Neural cell (in vitro differentiated cells): ENCODE measurements around the gene RNF13. TPM values are rescaled to one million over a fixed set of nuclear protein-coding genes. Genes with fewer than 3 reads are reported as not detected.

Source experiments
- H2AFZ ChIP-seq: fragments of 200-600, 300-800 bp; sonication (generic), shearing (Covaris generic); 2 replicates; pipeline ENCODE4 v1.6.0; 2014; ENCODE audit warnings: low read depth, mild to moderate bottlenecking, antibody characterized with exemption, low read length, moderate library complexity
- H3F3A ChIP-seq: fragments of 200-600 bp; shearing (Covaris generic); 2 replicates; pipeline ENCODE4 v1.6.1; 2016; ENCODE audit warnings: mild to moderate bottlenecking, moderate library complexity, mixed read lengths, antibody characterized with exemption, low read length; ENCODE audit not compliant: insufficient read depth, poor library complexity, severe bottlenecking
- H3K27ac ChIP-seq: fragments of 200-600, 300-800 bp; sonication (generic), shearing (Covaris generic); 2 replicates; pipeline ENCODE4 v1.5.1; 2014; ENCODE audit warnings: mild to moderate bottlenecking, low read length, moderate library complexity
- H3K27me3 ChIP-seq: fragments of 300-800, 200-600 bp; sonication (generic), shearing (Covaris generic); 2 replicates; pipeline ENCODE4 v1.6.0; 2014; ENCODE audit warnings: mild to moderate bottlenecking, low read depth, low read length, moderate library complexity; ENCODE audit not compliant: insufficient read depth
- H3K36me3 ChIP-seq: fragments of 300-800, 200-600 bp; sonication (generic), shearing (Covaris generic); 2 replicates; pipeline ENCODE4 v1.5.1; 2014; ENCODE audit warnings: mild to moderate bottlenecking, antibody characterized with exemption, low read length, moderate library complexity; ENCODE audit not compliant: insufficient read depth
- H3K4me2 ChIP-seq: fragments of 300-800, 200-600 bp; sonication (generic), shearing (Covaris generic); 2 replicates; pipeline ENCODE4 v1.6.0; 2014; ENCODE audit warnings: mild to moderate bottlenecking, low read length
- H3K4me3 ChIP-seq: fragments of 300-800, 200-600 bp; sonication (generic), shearing (Covaris generic); 2 replicates; pipeline ENCODE4 v1.5.1; 2014; ENCODE audit warnings: mild to moderate bottlenecking, low read length, moderate library complexity
- H3K79me2 ChIP-seq: fragments of 200-600 bp; shearing (Covaris generic); replicated peaks from 2 replicates; pipeline ENCODE4 v1.6.0; 2014; ENCODE audit warnings: mild to moderate bottlenecking, low read length, moderate library complexity; ENCODE audit not compliant: insufficient read depth
- H3K9ac ChIP-seq: fragments of 300-800, 200-600 bp; sonication (generic), shearing (Covaris generic); 2 replicates; pipeline ENCODE4 v1.6.1; 2016; ENCODE audit warnings: mild to moderate bottlenecking, low read length, mixed read lengths
- H3K9me2 ChIP-seq: fragments of 200-600 bp; shearing (Covaris generic); 2 replicates; pipeline ENCODE4 v1.6.1; 2016; ENCODE audit warnings: mild to moderate bottlenecking, low read length, mixed read lengths; ENCODE audit not compliant: insufficient read depth
- H3K9me3 ChIP-seq: fragments of 200-600, 300-800 bp; sonication (generic), shearing (Covaris generic); 2 replicates; pipeline ENCODE4 v1.6.1; 2016; ENCODE audit warnings: mild to moderate bottlenecking, mixed run types, low read length, moderate library complexity, mixed read lengths
- H4K20me1 ChIP-seq: fragments of 200-600 bp; shearing (Covaris generic); 2 replicates; pipeline ENCODE4 v1.6.1; 2016; ENCODE audit warnings: mild to moderate bottlenecking, mixed run types; ENCODE audit not compliant: insufficient read depth
- EP300 ChIP-seq: fragments of 450-650 bp; conservative IDR thresholded peaks from 2 replicates; pipeline ENCODE4 v1.6.1; 2014; ENCODE audit warnings: antibody characterized with exemption, mild to moderate bottlenecking, moderate library complexity; ENCODE audit not compliant: poor library complexity, severe bottlenecking
- EZH2 ChIP-seq: fragments of 200-600, 300-800 bp; shearing (Covaris generic), sonication (generic); IDR thresholded peaks from 2 replicates; pipeline ENCODE4 v1.6.1; 2014; ENCODE audit warnings: antibody characterized with exemption, low read length, borderline replicate concordance, mild to moderate bottlenecking; ENCODE audit not compliant: insufficient read depth, poor library complexity, severe bottlenecking
- MXI1 ChIP-seq: fragments of 450-650 bp; conservative IDR thresholded peaks from 2 replicates; pipeline ENCODE4 v1.6.1; 2014; ENCODE audit warnings: antibody characterized with exemption, mild to moderate bottlenecking; ENCODE audit not compliant: poor library complexity, severe bottlenecking
- POLR2AphosphoS5 ChIP-seq: IDR thresholded peaks from 2 replicates; pipeline ENCODE4 v1.6.1; 2012
- RAD21 ChIP-seq: fragments of 450-650 bp; conservative IDR thresholded peaks from 2 replicates; pipeline ENCODE4 v1.6.1; 2014; ENCODE audit warnings: antibody characterized with exemption, mild to moderate bottlenecking, moderate library complexity
- REST ChIP-seq: IDR thresholded peaks from 2 replicates; pipeline ENCODE4 v1.6.1; 2012; ENCODE audit warnings: borderline replicate concordance
- SMC3 ChIP-seq: fragments of 450-650 bp; conservative IDR thresholded peaks from 2 replicates; pipeline ENCODE4 v1.6.1; 2014; ENCODE audit warnings: antibody characterized with exemption, mild to moderate bottlenecking, moderate library complexity; ENCODE audit not compliant: poor library complexity
- TAF1 ChIP-seq: IDR thresholded peaks from 2 replicates; pipeline ENCODE4 v1.6.1; 2012; ENCODE audit warnings: low read depth
- polyA plus RNA-seq: library from polyadenylated mRNA; depleted of rRNA; stranded (reverse); fragments of >200 nt; gene quantifications from 2 replicates; pipeline ENCODE4 v1.2.3, GENCODE V29; 2014
- TF ChIP-seq, protein P1 (sequence below): fragments of 450-650 bp; IDR thresholded peaks from 2 replicates; pipeline ENCODE4 v1.5.1; 2014; ENCODE audit warnings: antibody characterized with exemption, mild to moderate bottlenecking, moderate library complexity; ENCODE audit not compliant: poor library complexity, severe bottlenecking

The RNF13 gene
- polyA plus RNA-seq, 1 donor from 2014 or later, result 52.3 TPM

- Histone ChIP-seq H4K20me1 (peaks cover 19% of the 10 kb centered on the region), H3K4me2 (no peak overlapping the region), H3K36me3 (no peaks in the 10 kb centered on the region), H3K9me3 (no peaks in the 10 kb centered on the region), H3K9me2 (no peaks in the 10 kb centered on the region), H3K27me3 (no peaks in the 10 kb centered on the region), H3K9ac (no peak overlapping the region), H3F3A (no peaks in the 10 kb centered on the region), H2AFZ (no peak overlapping the region), H3K4me3 (no peak overlapping the region), H3K79me2 (peaks cover 73% of the 10 kb centered on the region), H3K27ac (no peak overlapping the region)
- TF ChIP-seq POLR2AphosphoS5 (no peak), EP300 (no peak), REST (no peak), RAD21 (no peak), EZH2 (no peak), TAF1 (no peak), MXI1 (no peak), SMC3 (no peak)
- TF ChIP-seq, protein P1, sequence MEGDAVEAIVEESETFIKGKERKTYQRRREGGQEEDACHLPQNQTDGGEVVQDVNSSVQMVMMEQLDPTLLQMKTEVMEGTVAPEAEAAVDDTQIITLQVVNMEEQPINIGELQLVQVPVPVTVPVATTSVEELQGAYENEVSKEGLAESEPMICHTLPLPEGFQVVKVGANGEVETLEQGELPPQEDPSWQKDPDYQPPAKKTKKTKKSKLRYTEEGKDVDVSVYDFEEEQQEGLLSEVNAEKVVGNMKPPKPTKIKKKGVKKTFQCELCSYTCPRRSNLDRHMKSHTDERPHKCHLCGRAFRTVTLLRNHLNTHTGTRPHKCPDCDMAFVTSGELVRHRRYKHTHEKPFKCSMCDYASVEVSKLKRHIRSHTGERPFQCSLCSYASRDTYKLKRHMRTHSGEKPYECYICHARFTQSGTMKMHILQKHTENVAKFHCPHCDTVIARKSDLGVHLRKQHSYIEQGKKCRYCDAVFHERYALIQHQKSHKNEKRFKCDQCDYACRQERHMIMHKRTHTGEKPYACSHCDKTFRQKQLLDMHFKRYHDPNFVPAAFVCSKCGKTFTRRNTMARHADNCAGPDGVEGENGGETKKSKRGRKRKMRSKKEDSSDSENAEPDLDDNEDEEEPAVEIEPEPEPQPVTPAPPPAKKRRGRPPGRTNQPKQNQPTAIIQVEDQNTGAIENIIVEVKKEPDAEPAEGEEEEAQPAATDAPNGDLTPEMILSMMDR, result no peak
Measured at GRCh38 chr3:149963485-149963884, 150.5 kb downstream of the RNF13 start.

DNA sequence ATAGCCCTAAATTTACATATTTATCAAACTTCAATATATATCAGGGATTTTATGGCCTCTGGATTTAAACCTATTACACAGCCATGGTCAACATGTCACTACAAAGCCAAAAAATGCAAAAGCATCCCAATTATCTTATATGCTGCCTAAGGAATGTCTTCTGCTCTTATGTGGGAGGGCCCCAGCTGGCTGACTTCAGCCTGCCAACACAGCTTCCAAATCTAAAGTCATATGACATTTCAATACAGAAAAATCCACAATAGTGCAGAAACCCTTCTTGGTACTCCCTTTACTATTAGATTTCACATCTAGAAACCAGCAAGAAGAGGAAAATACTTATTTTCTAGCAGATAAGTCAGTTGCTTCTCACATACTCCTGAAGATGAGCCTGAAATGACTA is 151.3 kb downstream of the RNF13 start:
- TF ChIP-seq RAD21, result no peak
- no peak for TF ChIP-seq SMC3
- no peak for TF ChIP-seq REST
- TF ChIP-seq TAF1, result no peak
- Histone ChIP-seq H3K9me3 (no peaks in the 10 kb centered on the region), H3K27ac (no peak overlapping the region), H2AFZ (no peak overlapping the region), H3K4me2 (no peak overlapping the region), H3K4me3 (no peak overlapping the region), H3K27me3 (no peaks in the 10 kb centered on the region), H4K20me1 (peaks cover 19% of the 10 kb centered on the region), H3K79me2 (peaks cover 80% of the 10 kb centered on the region), H3F3A (no peaks in the 10 kb centered on the region), H3K9ac (no peak overlapping the region), H3K9me2 (no peaks in the 10 kb centered on the region), H3K36me3 (no peaks in the 10 kb centered on the region)
